ENCODE results near the gene SLC49A4. TPM values are rescaled to one million over a fixed set of nuclear protein-coding genes. Genes with fewer than 3 reads are reported as not detected.

SLC49A4 gene
- total RNA-seq, 4 donors from 2014 or later: 2.4 to 29.9 (median 20.1) TPM

GRCh38 chr3:122898298-122898697, 103.4 kb downstream of the SLC49A4 start:
- DNase-seq: no peak
- in situ Hi-C loops (cut with MboI; ENCODE audit: low pct_ligation_motif_present in 1 of 4, low pct_unique_long_range_greater_than_20kb in 1 of 4, low sequenced_read_pairs in 3 of 4): no loop called here
- no peaks in the 10 kb centered on the region for H3K9me3 ChIP-seq
- intact Hi-C loops (cut with DNase I; ENCODE audit: low total_unique reads): no loop called here
- H3K4me1 ChIP-seq: no peaks in the 10 kb centered on the region
- H3K27ac ChIP-seq: no peak overlapping the region
- no peak overlapping the region for H3K4me3 ChIP-seq
- no peaks in the 10 kb centered on the region for H3K36me3 ChIP-seq
- 55 to 57% methylated on average over 4 of the region's 4 CpGs for whole genome bisulfite sequencing, 2 donors (ENCODE audit: low coverage in 1 of 2)
- no peak for TF ChIP-seq POLR2AphosphoS5 (IDR thresholded peaks at IDR 0.05)
- no peak for TF ChIP-seq POLR2A (IDR thresholded peaks at IDR 0.05)
- TF ChIP-seq EP300 (IDR thresholded peaks at IDR 0.05; ENCODE audit: low read depth): no peak
- no peak for TF ChIP-seq CTCF (IDR thresholded peaks at IDR 0.05)
- no peaks in the 10 kb centered on the region for H3K27me3 ChIP-seq

- Histone ChIP-seq H3K36me3 (no peaks in the 10 kb centered on the region), H3K27me3 (no peaks in the 10 kb centered on the region), H3K27ac (no peak overlapping the region), H3K9me3 (no peaks in the 10 kb centered on the region), H3K4me1 (no peaks in the 10 kb centered on the region), H3K4me3 (no peak overlapping the region)
- in situ Hi-C loops (cut with MboI; ENCODE audit: low pct_ligation_motif_present in 1 of 4, low pct_unique_long_range_greater_than_20kb in 1 of 4, low sequenced_read_pairs in 3 of 4) (no loop called here), intact Hi-C loops (cut with DNase I; ENCODE audit: low total_unique reads) (no loop called here)
- 88 to 93% methylated on average over 1 to 2 of the region's 2 CpGs for WGBS, 2 donors (ENCODE audit: low coverage in 1 of 2)
- DNase-seq: no peak
- TF ChIP-seq EP300 (IDR thresholded peaks at IDR 0.05; ENCODE audit: low read depth) (no peak), CTCF (IDR thresholded peaks at IDR 0.05) (no peak)
These were observed 107.5 kb downstream of the SLC49A4 start for GRCh38 chr3:122902326-122902725.

GRCh38 chr3:122903171-122903570, 108.3 kb downstream of the SLC49A4 start:
- Histone ChIP-seq H3K4me3 (no peak overlapping the region), H3K27ac (no peak overlapping the region), H3K36me3 (no peaks in the 10 kb centered on the region), H3K9me3 (no peaks in the 10 kb centered on the region), H3K27me3 (no peaks in the 10 kb centered on the region), H3K4me1 (no peaks in the 10 kb centered on the region)
- no peak for DNase-seq
- 90% methylated on average over 4 of the region's 4 CpGs; no CpG with 5 or more reads in 1 of the 2 donors for WGBS, 2 donors (ENCODE audit: low coverage in 1 of 2)
- in situ Hi-C loops (cut with MboI; ENCODE audit: low pct_ligation_motif_present in 1 of 4, low pct_unique_long_range_greater_than_20kb in 1 of 4, low sequenced_read_pairs in 3 of 4) (no loop called here), intact Hi-C loops (cut with DNase I; ENCODE audit: low total_unique reads) (no loop called here)
- TF ChIP-seq CTCF (IDR thresholded peaks at IDR 0.05) (no peak), EP300 (IDR thresholded peaks at IDR 0.05; ENCODE audit: low read depth) (no peak)

- in situ Hi-C loops (cut with MboI; ENCODE audit: low pct_ligation_motif_present in 1 of 4, low pct_unique_long_range_greater_than_20kb in 1 of 4, low sequenced_read_pairs in 3 of 4): no loop called here
- intact Hi-C loops (cut with DNase I; ENCODE audit: low total_unique reads): no loop called here
- H3K4me3 ChIP-seq: no peak overlapping the region
- no peak for DNase-seq
- TF ChIP-seq EP300 (IDR thresholded peaks at IDR 0.05; ENCODE audit: low read depth) (no peak), CTCF (IDR thresholded peaks at IDR 0.05) (no peak), POLR2A (IDR thresholded peaks at IDR 0.05) (no peak), POLR2AphosphoS5 (IDR thresholded peaks at IDR 0.05) (no peak)
- H3K36me3 ChIP-seq: no peaks in the 10 kb centered on the region
- no peaks in the 10 kb centered on the region for H3K9me3 ChIP-seq
- peaks cover 11% of the 10 kb centered on the region for H3K27me3 ChIP-seq
- no peaks in the 10 kb centered on the region for H3K4me1 ChIP-seq
- no peak overlapping the region for H3K27ac ChIP-seq
- WGBS, 2 donors (ENCODE audit: low coverage in 1 of 2): 82% methylated on average over 4 of the region's 4 CpGs; no CpG with 5 or more reads in 1 of the 2 donors
These were observed 112.6 kb downstream of the SLC49A4 start for GRCh38 chr3:122907471-122907870.
